HG02759 (cell line): ENCODE data around the gene NR1D1.

ENCODE experiments used
- ATAC-seq: cut with Tn5 transposase; IDR thresholded peaks from one replicate; pipeline ENCODE4 v1.9.1; 2021; ENCODE audit warnings: mild to moderate bottlenecking, moderate library complexity; ENCODE audit not compliant: unreplicated experiment

NR1D1 gene

GRCh38 chr17:40076591-40076990 lies 23.8 kb downstream of the NR1D1 start:
- no peak for ATAC-seq

- no peak for ATAC-seq
Measured at GRCh38 chr17:40075942-40076498, 24.4 kb downstream of the NR1D1 start.

- no peak for ATAC-seq
Measured at GRCh38 chr17:40075201-40075941, 25.0 kb downstream of the NR1D1 start.

GRCh38 chr17:40074871-40075200 lies 25.6 kb downstream of the NR1D1 start:
- no peak for ATAC-seq

GRCh38 chr17:40074175-40074512 lies 26.2 kb downstream of the NR1D1 start:
- no peak for ATAC-seq

GRCh38 chr17:40073454-40074174 lies 26.8 kb downstream of the NR1D1 start:
- no peak for ATAC-seq

GRCh38 chr17:40072735-40073346 lies 27.5 kb downstream of the NR1D1 start:
- no peak for ATAC-seq

GRCh38 chr17:40072040-40072734 lies 28.2 kb downstream of the NR1D1 start:
- no peak for ATAC-seq

- no peak for ATAC-seq
Measured at GRCh38 chr17:40071313-40072039, 28.9 kb downstream of the NR1D1 start.

- ATAC-seq, result no peak
Measured at GRCh38 chr17:40070709-40071312, 29.6 kb downstream of the NR1D1 start.

- no peak for ATAC-seq
Measured at GRCh38 chr17:40069751-40070708, 30.4 kb downstream of the NR1D1 start.

- no peak for ATAC-seq
Measured at GRCh38 chr17:40068917-40069750, 31.3 kb downstream of the NR1D1 start.

GRCh38 chr17:40068584-40068916 lies 31.8 kb downstream of the NR1D1 start:
- ATAC-seq, result no peak

GRCh38 chr17:40068129-40068581 lies 32.2 kb downstream of the NR1D1 start:
- ATAC-seq, result no peak

- no peak for ATAC-seq
Measured at GRCh38 chr17:40067710-40068109, 32.7 kb downstream of the NR1D1 start.

GRCh38 chr17:40065769-40066510 lies 34.4 kb downstream of the NR1D1 start:
- no peak for ATAC-seq

GRCh38 chr17:40064971-40065768 lies 35.2 kb downstream of the NR1D1 start:
- ATAC-seq, result no peak
